DND-41 (cell line): Measurements from ENCODE around the gene TLN1.

ENCODE experiments used
- EZH2 ChIP-seq: IDR thresholded peaks from 3 replicates; pipeline ENCODE4 v1.6.1; 2012; ENCODE audit warnings: borderline replicate concordance, low read depth, mild to moderate bottlenecking, moderate library complexity, low read length, inconsistent platforms; ENCODE audit not compliant: severe bottlenecking
- TF ChIP-seq, protein P1 (sequence below): IDR thresholded peaks from 2 replicates; pipeline ENCODE4 v1.5.1; 2012; ENCODE audit warnings: borderline replicate concordance, low read length, moderate library complexity, mild to moderate bottlenecking; ENCODE audit not compliant: poor library complexity, severe bottlenecking; ENCODE audit errors: extremely low read depth

DNA sequence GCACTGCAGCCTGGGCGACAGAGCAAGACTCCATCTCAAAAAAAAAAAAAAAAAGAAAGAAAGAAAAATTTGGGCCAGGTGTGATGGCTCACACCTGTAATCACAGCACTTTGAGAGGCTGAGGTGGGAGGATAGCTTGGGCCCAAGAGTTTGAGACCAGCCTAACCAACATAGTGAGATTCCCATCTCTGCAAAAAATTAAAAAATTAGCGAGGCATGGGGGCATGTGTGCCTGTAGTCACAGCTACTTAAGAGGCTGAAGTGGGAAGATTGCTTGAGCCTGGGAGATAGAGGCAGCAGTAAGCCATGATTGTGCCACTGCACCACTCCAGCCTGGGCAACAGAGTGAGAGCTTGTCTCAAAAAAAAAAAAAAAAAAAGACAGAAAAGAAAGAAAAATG, 78.4 kb downstream of the TLN1 start:
- TF ChIP-seq, protein P1, sequence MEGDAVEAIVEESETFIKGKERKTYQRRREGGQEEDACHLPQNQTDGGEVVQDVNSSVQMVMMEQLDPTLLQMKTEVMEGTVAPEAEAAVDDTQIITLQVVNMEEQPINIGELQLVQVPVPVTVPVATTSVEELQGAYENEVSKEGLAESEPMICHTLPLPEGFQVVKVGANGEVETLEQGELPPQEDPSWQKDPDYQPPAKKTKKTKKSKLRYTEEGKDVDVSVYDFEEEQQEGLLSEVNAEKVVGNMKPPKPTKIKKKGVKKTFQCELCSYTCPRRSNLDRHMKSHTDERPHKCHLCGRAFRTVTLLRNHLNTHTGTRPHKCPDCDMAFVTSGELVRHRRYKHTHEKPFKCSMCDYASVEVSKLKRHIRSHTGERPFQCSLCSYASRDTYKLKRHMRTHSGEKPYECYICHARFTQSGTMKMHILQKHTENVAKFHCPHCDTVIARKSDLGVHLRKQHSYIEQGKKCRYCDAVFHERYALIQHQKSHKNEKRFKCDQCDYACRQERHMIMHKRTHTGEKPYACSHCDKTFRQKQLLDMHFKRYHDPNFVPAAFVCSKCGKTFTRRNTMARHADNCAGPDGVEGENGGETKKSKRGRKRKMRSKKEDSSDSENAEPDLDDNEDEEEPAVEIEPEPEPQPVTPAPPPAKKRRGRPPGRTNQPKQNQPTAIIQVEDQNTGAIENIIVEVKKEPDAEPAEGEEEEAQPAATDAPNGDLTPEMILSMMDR: no peak
- no peak for TF ChIP-seq EZH2
